Activated T-cell treated with anti-CD3 and anti-CD28 coated beads, Interleukin-2, amount 50 U/mL, for 1 hour (primary cell): ENCODE data around the gene AGBL5.

ENCODE experiments used
- DNase-seq: peaks from one replicate; pipeline ENCODE4 v3.0.0-alpha.2; 2020

Gene AGBL5, protein sequence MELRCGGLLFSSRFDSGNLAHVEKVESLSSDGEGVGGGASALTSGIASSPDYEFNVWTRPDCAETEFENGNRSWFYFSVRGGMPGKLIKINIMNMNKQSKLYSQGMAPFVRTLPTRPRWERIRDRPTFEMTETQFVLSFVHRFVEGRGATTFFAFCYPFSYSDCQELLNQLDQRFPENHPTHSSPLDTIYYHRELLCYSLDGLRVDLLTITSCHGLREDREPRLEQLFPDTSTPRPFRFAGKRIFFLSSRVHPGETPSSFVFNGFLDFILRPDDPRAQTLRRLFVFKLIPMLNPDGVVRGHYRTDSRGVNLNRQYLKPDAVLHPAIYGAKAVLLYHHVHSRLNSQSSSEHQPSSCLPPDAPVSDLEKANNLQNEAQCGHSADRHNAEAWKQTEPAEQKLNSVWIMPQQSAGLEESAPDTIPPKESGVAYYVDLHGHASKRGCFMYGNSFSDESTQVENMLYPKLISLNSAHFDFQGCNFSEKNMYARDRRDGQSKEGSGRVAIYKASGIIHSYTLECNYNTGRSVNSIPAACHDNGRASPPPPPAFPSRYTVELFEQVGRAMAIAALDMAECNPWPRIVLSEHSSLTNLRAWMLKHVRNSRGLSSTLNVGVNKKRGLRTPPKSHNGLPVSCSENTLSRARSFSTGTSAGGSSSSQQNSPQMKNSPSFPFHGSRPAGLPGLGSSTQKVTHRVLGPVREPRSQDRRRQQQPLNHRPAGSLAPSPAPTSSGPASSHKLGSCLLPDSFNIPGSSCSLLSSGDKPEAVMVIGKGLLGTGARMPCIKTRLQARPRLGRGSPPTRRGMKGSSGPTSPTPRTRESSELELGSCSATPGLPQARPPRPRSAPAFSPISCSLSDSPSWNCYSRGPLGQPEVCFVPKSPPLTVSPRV

DNA sequence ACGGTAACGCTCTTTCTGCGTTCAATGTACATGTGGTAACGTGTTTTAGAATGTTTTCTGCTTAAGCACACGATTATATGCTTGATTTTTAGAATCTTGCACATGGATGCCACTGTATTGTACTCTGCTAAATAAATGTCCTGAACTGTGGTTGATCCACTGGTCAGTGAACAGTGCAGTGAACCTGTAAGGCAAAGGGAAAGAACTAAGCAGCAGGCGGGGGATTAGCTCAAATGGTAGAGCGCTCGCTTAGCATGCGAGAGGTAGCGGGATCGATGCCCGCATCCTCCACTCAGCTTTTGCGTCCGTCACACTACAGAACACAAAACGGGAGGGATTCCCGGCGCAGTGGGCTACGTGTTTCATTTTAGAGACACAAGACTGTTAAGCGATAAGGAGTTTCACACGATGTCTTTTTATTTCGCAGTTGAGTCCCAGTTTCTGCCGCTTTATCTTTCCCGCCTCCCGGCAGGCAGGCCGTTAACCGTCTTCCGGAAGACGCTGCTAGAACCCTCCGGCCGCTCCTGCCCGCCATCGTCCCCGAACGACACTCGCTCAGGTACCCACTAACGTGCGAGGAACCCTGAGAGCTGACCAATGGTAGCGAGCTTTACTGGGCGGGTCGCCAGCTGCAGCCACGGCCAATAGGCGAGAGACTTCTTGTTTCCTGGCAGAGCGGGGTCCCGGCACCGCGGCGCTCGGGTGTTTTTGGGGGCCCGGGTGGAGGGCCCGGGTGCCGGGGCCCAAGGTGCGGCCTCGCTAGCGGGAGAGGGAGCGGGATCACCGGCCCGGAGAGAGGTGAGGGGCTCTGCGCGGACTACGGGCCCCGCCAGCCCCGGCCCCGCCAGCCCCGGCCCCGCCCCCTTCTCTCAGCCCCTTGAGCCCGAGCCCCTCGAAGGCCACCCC lies at the start of gene AGBL5:
TSS of gene AGBL5 (plus strand) at position 673 of the 906 bp plus-strand sequence. CDS start 1,291 bp downstream, outside the sequence.
- DNase-seq, result peak; percentile 99

DNA sequence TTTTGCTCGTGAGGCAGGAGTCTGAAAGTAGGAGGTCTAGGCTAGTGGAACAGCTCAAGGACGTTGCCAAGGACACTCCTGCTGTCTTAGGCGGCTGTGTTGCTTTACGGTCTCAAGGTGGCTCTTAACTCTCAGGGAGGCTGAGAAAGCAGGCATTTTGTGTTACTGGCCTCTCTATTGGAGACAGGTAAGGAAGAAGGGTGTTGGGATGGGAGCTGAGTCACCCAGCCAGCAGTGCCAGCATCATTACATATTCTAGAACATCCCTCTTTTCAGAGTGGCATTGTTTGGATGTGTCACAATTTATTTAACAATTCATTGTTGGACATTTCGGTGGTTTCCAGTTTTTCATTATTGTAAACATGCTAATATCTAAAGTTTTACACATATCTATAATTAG lies 49.5 kb upstream of the AGBL5 start:
- no peak for DNase-seq

- no peak for DNase-seq
These were observed 48.5 kb upstream of the AGBL5 start for GRCh38 chr2:27003007-27003406.

DNA sequence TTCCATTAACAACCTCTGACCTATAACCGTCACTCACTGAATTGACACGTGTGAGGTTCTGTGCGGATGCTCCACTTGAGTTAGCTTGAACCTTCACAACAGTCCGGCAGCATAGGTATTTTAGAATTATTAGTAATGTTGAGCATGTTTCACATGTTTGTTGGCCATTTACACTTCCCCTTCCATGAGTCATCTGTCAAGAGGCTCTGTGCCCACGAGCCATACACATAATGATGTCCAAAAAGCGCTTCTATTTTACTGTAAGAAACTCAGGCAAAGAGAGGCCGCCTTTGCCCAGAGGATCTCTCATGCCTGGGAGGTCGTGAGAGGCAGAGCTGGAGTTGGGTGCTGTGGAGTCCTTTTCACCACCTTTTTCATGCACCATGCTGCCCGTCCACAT lies 47.6 kb upstream of the AGBL5 start:
- DNase-seq, result no peak

- no peak for DNase-seq
These were observed 44.7 kb upstream of the AGBL5 start for GRCh38 chr2:27006602-27007415.

DNA sequence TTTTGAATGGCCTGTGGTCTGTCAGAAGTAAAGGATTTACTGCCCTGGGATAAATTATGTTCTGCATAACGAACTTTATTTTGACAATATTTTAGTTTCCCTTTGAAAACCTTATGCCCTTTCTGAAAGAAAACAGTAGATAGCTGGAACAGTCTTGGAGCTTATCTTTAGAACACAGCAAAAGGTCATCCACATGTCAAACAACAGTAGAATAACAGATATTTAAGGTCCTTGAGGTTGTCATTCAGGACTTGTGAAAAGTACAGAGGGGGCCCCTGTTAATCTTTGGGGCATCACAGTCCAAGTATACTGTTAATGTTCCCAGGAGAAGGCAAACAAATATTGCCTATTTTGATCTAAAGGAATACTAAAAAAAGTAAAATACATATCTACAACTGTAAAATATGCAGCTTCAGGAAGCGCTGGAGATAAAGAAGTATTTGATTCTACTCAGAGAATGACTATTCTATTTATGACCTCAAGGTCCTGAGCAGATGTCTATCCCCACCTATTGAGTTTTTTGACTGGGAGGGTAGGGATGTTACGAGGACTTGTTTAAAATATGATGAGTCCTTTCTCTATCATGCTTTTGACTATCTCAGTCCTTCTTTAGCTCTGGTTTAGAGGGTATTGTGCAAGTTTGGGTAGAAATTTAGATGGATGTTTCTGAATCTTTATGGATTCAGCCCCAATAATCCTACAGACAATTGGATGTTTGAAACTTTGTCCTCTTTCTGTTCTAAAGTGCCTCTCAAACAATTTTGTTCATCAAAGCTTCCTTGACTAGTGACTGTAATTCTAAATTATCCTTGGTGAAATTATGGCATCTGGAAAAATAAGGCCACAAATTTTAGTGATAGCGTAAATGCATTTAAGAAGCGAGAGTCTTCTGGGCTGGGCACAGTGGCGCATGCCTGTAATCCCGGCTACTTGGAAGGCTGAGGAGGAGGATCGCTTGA lies 43.8 kb upstream of the AGBL5 start:
- no peak for DNase-seq

GRCh38 chr2:27008678-27009077 lies 42.8 kb upstream of the AGBL5 start:
- no peak for DNase-seq

DNA sequence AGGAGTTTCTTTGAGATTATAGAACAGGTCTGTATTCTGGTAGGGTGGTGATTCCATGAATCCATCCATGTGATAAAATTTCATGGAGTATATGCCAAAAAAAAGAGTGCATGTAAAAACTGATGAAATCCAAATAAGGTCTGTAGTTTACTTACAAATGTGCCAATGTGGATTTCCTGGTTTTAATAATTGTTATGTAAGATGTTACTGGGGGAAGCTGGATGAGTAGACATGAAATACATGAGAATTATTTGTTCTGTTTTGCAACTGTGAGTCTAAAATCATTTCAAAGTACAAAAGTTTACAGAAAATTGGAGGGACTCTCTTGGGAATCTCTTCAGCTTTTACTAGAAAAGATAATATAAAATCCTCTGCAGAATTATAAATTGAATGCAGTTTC lies 42.4 kb upstream of the AGBL5 start:
- DNase-seq, result no peak

DNA sequence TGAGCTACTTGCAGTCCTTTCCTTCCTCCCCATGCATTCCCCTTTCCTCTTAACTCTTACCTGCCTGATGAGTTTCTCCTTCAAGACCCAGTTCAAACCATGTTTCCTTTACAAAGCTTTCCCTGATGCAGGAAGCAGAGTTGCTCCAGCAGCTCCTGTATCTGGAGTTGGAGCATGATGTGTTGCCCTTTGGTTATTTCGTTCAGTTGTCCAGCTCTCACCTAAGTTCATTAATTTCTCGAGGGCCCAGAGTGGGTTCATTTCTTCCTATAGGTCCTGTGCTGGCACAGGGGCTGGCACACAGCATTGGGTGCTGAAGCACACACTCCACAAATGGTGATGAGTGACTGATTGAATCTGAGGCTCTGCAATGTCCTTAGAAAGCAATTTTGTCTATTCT lies 41.8 kb upstream of the AGBL5 start:
- DNase-seq, result no peak

GRCh38 chr2:27010139-27010538 lies 41.3 kb upstream of the AGBL5 start:
- DNase-seq, result no peak

DNA sequence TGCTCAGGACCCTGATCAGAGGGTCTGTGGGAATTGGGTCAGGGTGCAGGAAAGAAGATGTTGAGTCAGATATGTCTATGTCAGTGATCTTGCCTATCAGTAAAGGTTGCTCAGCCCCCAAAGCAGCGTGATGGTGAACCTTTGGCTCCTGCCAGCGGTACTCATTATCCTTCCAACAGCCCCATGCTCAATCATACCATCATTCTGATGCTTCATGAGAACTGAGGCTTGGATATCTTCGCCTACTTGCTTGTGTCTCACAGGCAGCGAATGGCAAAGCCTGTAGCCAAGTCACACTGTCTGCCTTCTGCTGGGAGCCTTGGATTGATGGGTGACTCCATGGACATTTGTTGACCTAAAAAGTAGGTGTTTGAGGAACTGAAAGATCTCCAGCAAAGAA lies 37.7 kb upstream of the AGBL5 start:
- no peak for DNase-seq

- DNase-seq, result no peak
These were observed 36.6 kb upstream of the AGBL5 start for GRCh38 chr2:27014771-27015433.

DNA sequence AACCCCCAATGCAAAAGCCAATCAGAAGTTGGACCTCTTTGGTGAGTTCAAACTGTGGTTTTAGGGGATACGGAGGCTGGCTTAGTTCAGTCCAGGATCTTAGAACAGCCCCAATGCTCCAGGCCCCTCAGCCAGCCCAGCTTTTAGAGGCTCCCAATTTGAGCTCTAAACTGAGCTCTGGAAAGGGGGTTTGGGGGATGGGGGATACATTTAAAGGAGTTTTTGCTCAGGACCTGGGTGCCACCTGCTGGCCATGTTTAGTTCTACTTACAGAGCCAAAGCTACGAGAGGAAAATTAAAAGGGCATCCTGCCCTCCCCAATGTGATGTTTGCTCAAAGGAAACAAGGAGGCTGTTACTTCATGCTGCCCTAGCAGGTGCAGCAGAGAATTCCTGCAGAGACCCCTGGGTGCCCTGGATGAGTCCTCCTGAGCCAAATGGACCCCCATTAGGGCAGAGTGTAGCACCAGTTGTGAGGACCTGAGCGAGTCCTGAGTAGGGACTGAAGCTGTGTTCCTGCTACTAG lies 34.6 kb upstream of the AGBL5 start:
- DNase-seq, result peak; percentile 50

DNA sequence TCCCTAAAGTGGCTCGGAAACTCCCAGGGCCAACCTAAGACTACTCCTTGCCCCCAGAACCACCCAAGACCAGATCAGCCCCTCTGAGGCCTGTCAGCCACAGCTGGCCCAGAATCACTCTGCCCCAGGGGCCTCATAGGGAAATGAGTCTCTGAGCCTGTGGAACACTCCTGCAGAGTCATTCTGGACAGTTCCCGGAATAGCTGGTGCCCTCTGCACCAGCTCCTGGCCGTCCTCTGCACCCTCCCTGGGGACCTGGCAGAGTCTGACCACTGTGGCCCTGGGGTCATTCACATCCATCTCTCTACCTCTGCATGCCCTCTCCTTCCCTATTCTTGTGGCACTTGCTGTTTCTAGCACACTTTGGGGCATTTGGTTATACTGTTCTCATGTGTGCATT lies 33.3 kb upstream of the AGBL5 start:
- DNase-seq, result no peak

GRCh38 chr2:27019459-27019858 lies 32.0 kb upstream of the AGBL5 start:
- no peak for DNase-seq

DNA sequence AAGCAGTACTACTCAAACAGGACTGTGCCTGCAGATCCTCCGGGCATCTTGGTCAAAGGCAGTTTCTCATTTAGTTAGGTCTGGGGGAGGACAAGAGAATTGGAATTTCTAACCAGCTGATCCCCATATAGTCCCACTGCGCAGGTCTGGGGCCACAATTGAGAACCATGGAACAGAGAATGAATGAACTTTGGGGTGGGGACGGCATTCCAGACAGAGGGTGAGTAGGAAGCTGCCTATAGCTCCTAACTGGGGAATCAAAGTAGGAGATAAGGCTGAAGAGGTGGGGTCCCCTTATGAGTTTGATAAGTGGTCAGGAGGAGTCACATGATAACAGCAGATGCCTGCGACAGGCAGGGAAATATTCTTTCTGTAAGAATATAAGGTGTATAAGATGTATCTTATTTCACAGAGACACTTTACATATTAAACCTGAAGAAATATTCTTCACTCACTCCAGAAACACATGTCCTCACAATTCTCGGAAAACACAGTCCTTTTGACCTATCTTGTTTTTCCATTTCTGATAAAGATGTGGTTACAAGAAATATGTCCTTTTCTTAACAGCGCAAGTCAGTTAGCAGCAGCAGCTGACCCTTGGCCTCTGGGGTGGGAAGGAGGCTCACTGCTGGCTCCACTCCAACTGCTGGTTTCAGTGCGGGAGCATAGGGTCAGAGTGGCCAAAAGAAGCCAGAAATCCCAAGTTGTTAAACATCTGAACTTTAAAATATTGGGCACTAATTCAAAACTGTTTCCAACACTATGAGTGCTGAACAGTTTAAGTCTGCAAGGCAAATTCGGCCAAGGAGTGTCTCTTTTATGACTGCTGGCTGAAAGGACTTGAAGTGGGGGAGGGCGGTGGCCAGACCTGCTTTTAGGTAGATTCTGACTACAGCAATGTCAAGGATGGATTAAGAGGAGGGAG lies 31.3 kb upstream of the AGBL5 start:
- DNase-seq, result no peak

GRCh38 chr2:27021253-27022049 lies 30.0 kb upstream of the AGBL5 start:
- no peak for DNase-seq

GRCh38 chr2:27023740-27024139 lies 27.7 kb upstream of the AGBL5 start:
- DNase-seq, result no peak
